Epithelial cell of proximal tubule (primary cell): ENCODE measurements around the gene FLNB. TPM values are rescaled to one million over a fixed set of nuclear protein-coding genes. Genes with fewer than 3 reads are reported as not detected.

Experiments
- DNase-seq: peaks from one replicate; pipeline ENCODE4 v3.0.0-alpha.2; 2011; ENCODE audit warnings: low read depth
- H3K4me3 ChIP-seq: 2 replicates; pipeline ENCODE4 v1.5.1; 2011; ENCODE audit warnings: low read depth, mild to moderate bottlenecking, low read length
- total RNA-seq: library from RNA; depleted of rRNA; stranded (reverse); fragments of >200 nt; gene quantifications from 2 replicates; pipeline ENCODE4 v1.2.3, GENCODE V29; 2015
- TF ChIP-seq, protein P1 (sequence below): conservative IDR thresholded peaks from 2 replicates; pipeline ENCODE4 v1.5.1; 2012; ENCODE audit warnings: low read depth, mild to moderate bottlenecking, low read length

Gene FLNB
- total RNA-seq, 1 donor from 2014 or later, result 223 TPM

GRCh38 chr3:58001979-58002378, 6.2 kb upstream of the FLNB start:
- TF ChIP-seq, protein P1, sequence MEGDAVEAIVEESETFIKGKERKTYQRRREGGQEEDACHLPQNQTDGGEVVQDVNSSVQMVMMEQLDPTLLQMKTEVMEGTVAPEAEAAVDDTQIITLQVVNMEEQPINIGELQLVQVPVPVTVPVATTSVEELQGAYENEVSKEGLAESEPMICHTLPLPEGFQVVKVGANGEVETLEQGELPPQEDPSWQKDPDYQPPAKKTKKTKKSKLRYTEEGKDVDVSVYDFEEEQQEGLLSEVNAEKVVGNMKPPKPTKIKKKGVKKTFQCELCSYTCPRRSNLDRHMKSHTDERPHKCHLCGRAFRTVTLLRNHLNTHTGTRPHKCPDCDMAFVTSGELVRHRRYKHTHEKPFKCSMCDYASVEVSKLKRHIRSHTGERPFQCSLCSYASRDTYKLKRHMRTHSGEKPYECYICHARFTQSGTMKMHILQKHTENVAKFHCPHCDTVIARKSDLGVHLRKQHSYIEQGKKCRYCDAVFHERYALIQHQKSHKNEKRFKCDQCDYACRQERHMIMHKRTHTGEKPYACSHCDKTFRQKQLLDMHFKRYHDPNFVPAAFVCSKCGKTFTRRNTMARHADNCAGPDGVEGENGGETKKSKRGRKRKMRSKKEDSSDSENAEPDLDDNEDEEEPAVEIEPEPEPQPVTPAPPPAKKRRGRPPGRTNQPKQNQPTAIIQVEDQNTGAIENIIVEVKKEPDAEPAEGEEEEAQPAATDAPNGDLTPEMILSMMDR, result no peak
- no peak for DNase-seq
- no peak overlapping the region for H3K4me3 ChIP-seq

DNA sequence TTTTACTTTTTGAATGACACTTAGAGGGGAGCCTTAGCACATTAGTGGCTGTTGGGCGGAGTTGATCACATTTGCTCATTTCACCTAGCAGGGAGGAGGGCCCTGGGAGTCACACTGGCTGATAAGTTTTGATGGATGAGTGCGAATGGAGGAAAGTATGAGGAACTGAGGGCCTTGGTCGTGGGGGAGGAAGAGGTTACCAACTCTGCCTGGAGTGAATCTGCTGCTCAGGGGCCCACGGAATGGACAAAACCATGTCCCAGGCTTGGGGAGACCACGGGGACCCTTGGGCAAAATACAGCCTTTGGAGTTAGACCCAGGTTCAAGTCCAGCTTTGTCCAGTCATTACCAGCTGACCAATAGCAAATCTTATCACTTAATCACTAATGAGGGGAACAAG, 5.1 kb upstream of the FLNB start:
- H3K4me3 ChIP-seq, result no peak overlapping the region
- no peak for DNase-seq
- TF ChIP-seq, protein P1, result no peak

DNA sequence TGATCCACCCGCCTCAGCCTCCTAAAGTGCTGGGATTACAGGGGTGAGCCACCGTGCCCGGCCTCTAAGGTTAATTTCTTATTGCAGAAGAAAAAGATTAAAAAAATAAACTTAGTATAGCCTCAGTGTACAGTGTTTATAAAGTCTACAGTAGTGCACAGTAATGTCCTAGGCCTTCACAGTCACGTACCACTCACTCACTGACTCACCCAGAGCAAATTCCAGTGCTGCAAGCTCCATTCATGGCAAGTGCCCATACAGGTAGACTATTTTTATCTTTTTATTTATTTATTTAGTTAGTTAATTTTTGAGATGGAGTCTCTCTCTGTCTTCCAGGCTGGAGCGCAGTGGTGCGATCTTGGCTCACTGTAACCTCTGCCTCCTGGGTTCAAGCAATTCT, 3.2 kb upstream of the FLNB start:
- no peak for DNase-seq
- TF ChIP-seq, protein P1, result no peak
- no peak overlapping the region for H3K4me3 ChIP-seq

- peak; percentile 93 for DNase-seq
- TF ChIP-seq, protein P1, result no peak
- no peak overlapping the region for H3K4me3 ChIP-seq
These were observed 2.6 kb upstream of the FLNB start for GRCh38 chr3:58005669-58006068.

- no peak overlapping the region for H3K4me3 ChIP-seq
- TF ChIP-seq, protein P1, result no peak
- no peak for DNase-seq
These were observed 1.6 kb upstream of the FLNB start for GRCh38 chr3:58006661-58007060.

GRCh38 chr3:58009026-58009748, 965 bp downstream of the FLNB start:
- H3K4me3 ChIP-seq, result peak overlapping the region; percentile 100
- no peak for DNase-seq
- TF ChIP-seq, protein P1, result no peak
